ENCODE results near the gene RBBP6. TPM values are rescaled to one million over a fixed set of nuclear protein-coding genes. Genes with fewer than 3 reads are reported as not detected.

RBBP6 gene
- total and polyA plus RNA-seq, 9 of the 15 experiments (the other 6 are each of a cell fraction or from before 2014, with no cell fraction given), result 19.2 to 76.6 (median 42.7) TPM

DNA sequence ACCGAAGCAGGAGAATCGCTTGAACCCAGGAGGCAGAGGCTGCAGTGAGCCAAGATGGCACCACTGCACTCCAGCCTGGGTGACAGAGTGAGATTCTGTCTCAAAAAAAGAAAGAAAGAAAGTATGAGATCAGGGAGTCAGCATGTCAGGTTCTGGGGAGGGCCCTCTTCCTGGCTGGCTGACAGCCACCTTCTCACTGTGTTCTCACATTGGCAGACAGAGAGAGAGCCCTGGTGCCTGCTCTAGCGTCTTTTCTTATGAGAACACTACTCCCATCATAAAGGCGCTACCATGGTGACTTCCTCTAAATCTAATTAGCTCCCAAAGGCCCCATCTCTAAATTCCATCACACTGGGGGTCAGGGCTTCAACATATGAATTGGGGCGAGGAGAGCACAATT is 27.6 kb upstream of the RBBP6 start:
- TF ChIP-seq MXI1 (IDR thresholded peaks at IDR 0.05; ENCODE audit: low read depth, low read length), result no peak
- TF ChIP-seq BRCA1 (IDR thresholded peaks at IDR 0.05), result no peak
- no peak for TF ChIP-seq BRCA1 (CRISPR knock-in tag; IDR thresholded peaks at IDR 0.05)
- TF ChIP-seq POLR2A (conservative IDR thresholded peaks at IDR 0.05), result no peak
- TF ChIP-seq ETV5 (CRISPR knock-in tag; IDR thresholded peaks at IDR 0.05; ENCODE audit: low read depth), result no peak
- no peak for TF ChIP-seq STAG1 (CRISPR knock-in tag; IDR thresholded peaks at IDR 0.05; ENCODE audit: borderline replicate concordance)
- no peak for TF ChIP-seq PRPF4 (IDR thresholded peaks at IDR 0.05; ENCODE audit: insufficient read depth, low read depth, low read length, poor library complexity, severe bottlenecking)
- no peak for TF ChIP-seq MTA2 (IDR thresholded peaks at IDR 0.05; ENCODE audit: low read depth)
- no peak for TF ChIP-seq ZNF699 (CRISPR knock-in tag; IDR thresholded peaks at IDR 0.05; ENCODE audit: insufficient replicate concordance)
- TF ChIP-seq, protein P1, sequence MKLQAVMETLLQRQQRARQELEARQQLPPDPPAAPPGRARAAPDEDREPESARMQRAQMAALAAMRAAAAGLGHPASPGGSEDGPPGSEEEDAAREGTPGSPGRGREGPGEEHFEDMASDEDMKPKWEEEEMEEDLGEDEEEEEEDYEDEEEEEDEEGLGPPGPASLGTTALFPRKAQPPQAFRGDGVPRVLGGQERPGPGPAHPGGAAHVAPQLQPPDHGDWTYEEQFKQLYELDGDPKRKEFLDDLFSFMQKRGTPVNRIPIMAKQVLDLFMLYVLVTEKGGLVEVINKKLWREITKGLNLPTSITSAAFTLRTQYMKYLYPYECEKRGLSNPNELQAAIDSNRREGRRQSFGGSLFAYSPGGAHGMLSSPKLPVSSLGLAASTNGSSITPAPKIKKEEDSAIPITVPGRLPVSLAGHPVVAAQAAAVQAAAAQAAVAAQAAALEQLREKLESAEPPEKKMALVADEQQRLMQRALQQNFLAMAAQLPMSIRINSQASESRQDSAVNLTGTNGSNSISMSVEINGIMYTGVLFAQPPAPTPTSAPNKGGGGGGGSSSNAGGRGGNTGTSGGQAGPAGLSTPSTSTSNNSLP (IDR thresholded peaks at IDR 0.05; ENCODE audit: borderline replicate concordance, low read depth, low read length), result no peak
- no TSS peak for BruUV-seq (replicated peaks)
- no peak overlapping the region for H3K4me3 ChIP-seq
- no peak overlapping the region for H3K27ac ChIP-seq (ENCODE audit: extremely low read depth, low read depth, low read length)
- ChIA-PET CTCF (ENCODE audit: low intra/inter-chr PET ratio) (no interaction called here), POLR2A (interaction anchor here (0.6 kb wide), 1 partner anchor 738 kb away, joined by 3 read pairs; no protein-coding TSS in a partner anchor)
- H4K20me1 ChIP-seq (replicated peaks; ENCODE audit: control insufficient read depth, insufficient read depth, low read length), result no peaks in the 10 kb centered on the region
- ATAC-seq (no peak), FAIRE-seq (no peak), DNase-seq (ENCODE audit: extremely low read depth in 1 of 4, low spot score in 3 of 4) (no peak)
- no peak overlapping the region for H3K4me2 ChIP-seq (ENCODE audit: insufficient read depth, low read length)
- H3K4me1 ChIP-seq (replicated peaks in 1 of 2; ENCODE audit: control insufficient read depth in 2 of 2, insufficient read depth in 2 of 2, low read length in 2 of 2), result peaks cover 1 to 5% of the 10 kb centered on the region in 2 experiments; a peak in 1 of 5 replicates
- no peak overlapping the region for H3K9ac ChIP-seq (ENCODE audit: insufficient read depth in 1 of 2, low read depth in 2 of 2, low read length in 2 of 2)
- H3K27me3 ChIP-seq (ENCODE audit: control insufficient read depth in 2 of 2, insufficient read depth in 2 of 2, low read length in 2 of 2), result peaks cover 0 to 18% of the 10 kb centered on the region in 2 experiments; a peak in 2 of 5 replicates
- no peaks in the 10 kb centered on the region for H3K79me2 ChIP-seq (ENCODE audit: control insufficient read depth, insufficient read depth, low read length)
- intact Hi-C loops (cut with micrococcal nuclease) (no loop called here), in situ Hi-C loops (cut with MboI) (no loop called here)
- H2AFZ ChIP-seq (ENCODE audit: low read depth, low read length), result peak overlapping the region; percentile 75; the same call in 1 of the 2 replicates
- no peaks in the 10 kb centered on the region for H3K36me3 ChIP-seq (ENCODE audit: control insufficient read depth, insufficient read depth, low read length)
- WGBS (ENCODE audit: insufficient coverage, low coverage, missing lambda C conversion rate), result 29% methylated on average over 5 of the region's 5 CpGs
- H3K9me1 ChIP-seq (ENCODE audit: control insufficient read depth, insufficient read depth, low read length), result no peaks in the 10 kb centered on the region
- no peaks in the 10 kb centered on the region; the same call in 1 of the 2 replicates for H3K9me3 ChIP-seq (replicated peaks; ENCODE audit: control insufficient read depth, insufficient read depth, low read depth, low read length)
